HG03103 (cell line): Measurements from ENCODE around the gene CPEB1.
A peak's percentile ranks its signal among the peaks of the same experiment; 100 is the strongest.
"Not testable (repeated sequence)": the region's sequence is repeated elsewhere in the genome, so short reads cannot be mapped to it uniquely, and the experiment has no call there.

Experiments
- ATAC-seq: cut with Tn5 transposase; IDR thresholded peaks from one replicate; pipeline ENCODE4 v1.9.1; 2021; ENCODE audit warnings: low read depth; ENCODE audit not compliant: unreplicated experiment

The CPEB1 gene

GRCh38 chr15:82551646-82552247 lies 95.4 kb downstream of the CPEB1 start:
- no peak for ATAC-seq

GRCh38 chr15:82549199-82549665 lies 97.9 kb downstream of the CPEB1 start:
- no peak for ATAC-seq

- ATAC-seq, result no peak
These were observed 98.5 kb downstream of the CPEB1 start for GRCh38 chr15:82548700-82549099.

DNA sequence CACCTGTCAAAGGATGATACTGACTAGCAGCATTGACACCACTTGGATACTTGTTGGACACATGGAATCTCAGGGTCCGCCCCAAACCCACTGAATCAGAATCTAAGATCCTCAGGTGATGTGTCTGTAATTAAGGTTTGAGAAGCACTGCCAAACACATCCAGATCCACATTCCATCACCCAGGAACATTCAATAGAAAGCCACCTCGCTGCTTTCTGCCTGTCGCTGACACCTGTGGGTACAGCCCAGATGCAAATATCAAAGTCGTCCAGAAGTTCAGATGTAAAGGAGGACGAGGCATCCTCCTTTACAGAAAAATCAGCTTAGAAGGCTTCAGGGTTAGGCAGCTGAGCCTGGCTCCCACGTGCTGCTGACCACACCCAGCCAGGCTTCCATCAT lies 101.7 kb downstream of the CPEB1 start:
- ATAC-seq, result no peak

GRCh38 chr15:82545002-82545401 lies 102.2 kb downstream of the CPEB1 start:
- ATAC-seq, result no peak

DNA sequence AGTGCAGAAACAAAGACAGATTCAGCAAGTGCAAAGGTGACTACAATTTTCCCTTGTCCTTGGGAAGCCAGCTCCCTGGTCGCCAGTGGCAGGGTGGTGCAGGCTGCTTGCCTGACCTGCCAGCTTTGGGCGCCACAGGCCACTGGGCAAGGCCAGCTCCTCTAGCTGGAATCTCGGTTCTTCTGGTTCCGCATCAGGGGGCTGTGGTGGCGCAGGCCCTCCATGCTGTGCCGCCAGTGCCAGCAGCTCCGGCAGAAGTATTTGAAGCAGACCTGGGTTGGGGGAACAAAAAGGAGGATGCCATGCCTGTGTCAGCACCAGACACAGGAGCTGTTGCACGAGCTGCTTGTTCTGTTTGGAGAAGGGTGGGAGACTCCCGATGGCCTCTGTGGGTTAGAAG lies 102.7 kb downstream of the CPEB1 start:
- no peak for ATAC-seq

GRCh38 chr15:82543160-82543559 lies 104.0 kb downstream of the CPEB1 start:
- ATAC-seq, result no peak

DNA sequence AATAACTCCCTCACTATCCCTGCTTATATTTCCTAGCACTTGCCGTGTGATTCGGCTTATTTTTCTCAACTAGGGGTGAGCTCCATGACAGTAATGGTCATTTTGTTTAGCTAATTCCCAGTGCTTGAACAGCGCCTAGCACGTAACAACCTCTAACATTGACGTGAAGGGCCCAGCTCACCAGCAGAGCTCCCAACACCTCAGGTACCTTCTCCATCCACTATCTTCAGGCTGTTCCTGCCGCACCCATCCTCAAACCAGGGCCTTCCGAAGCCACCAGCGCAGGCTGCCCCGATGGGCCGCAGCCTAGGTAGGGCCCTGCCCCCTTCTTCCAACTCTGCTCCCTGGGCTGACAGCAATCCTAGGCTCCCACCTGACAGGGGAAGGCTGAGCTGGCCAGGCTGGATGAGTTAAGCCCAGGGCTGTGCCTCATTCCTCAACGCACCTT lies 106.2 kb downstream of the CPEB1 start:
- no peak for ATAC-seq

DNA sequence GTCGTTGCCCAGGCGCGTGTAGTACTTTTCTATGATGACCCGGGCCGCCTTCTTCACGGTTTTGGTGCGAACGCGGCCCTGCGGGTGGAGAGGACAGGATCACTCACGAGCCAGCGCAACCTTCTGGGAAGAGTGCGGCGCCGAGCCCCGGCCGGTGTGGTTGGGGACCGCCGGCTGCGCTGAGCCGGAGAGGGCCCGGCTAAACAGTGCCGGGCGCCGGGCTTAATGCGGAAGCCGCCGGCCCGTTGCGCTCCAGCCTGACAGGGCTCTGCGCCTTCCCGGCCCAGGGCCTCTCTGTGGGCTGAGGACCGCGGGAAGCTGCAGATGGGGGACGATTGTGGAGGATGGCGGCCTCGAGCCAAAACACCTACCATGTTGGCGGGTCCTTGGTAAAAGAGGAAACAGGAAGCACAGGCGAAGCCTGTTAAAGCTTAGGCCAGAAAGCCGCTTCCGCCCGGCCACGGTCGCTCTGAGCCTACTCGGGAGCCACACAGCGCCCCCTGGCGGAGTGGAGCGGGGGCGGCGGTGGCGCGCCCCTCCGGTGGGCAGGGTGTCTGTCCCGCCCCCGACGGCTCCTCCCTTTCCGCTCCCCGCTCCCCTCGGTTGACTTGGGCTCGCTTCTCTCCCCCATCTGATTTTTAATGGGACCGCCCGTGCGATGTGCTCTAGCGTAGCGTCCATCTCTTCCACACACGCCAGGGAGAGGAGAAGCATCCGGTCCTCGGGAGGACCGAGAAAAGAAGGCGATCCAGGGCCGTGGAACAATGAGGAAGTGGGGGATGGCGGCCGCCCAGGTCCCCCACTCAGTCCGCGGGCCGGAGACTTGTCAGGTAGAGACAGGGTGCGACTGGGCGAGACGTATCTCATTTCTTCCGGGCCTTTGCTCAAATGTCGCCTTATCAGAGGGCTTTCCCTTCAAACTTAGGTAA lies 106.8 kb downstream of the CPEB1 start, which contains the start of gene RPS17:
Gene RPS17 (minus strand): TSS at position 403 of the 929 bp plus-strand sequence. CDS start 29 bp downstream, at position 374.
- peak; percentile 93 for ATAC-seq

GRCh38 chr15:82539691-82540054 lies 107.5 kb downstream of the CPEB1 start:
- no peak for ATAC-seq

GRCh38 chr15:82538961-82539690 lies 108.0 kb downstream of the CPEB1 start:
- ATAC-seq, result no peak

DNA sequence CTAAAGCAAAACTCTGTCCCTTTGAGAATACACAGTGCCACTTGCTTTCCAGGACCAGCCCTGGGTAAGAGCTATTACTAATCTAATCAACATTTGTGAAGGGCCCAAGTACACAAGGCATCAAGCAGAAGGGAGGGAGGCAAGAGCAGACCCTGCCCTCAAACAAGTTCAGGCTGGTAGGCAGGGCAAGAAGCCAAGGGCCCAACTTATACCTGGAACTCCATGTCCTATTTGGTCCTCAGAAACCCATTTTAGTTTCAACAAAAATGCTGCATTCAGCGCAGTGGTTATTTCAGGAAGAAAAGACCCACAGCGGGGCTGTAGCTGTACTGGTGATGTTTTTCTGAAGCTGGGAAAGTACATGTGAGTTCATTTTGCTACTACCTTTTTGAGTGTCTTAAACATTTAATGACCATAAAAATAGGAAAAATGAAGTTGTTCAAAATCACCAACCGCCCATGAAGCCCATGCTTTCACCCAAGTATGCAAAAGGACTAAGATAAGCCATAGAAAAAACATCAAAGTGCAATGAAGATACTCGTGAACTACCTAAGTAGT lies 109.7 kb downstream of the CPEB1 start:
- no peak for ATAC-seq

DNA sequence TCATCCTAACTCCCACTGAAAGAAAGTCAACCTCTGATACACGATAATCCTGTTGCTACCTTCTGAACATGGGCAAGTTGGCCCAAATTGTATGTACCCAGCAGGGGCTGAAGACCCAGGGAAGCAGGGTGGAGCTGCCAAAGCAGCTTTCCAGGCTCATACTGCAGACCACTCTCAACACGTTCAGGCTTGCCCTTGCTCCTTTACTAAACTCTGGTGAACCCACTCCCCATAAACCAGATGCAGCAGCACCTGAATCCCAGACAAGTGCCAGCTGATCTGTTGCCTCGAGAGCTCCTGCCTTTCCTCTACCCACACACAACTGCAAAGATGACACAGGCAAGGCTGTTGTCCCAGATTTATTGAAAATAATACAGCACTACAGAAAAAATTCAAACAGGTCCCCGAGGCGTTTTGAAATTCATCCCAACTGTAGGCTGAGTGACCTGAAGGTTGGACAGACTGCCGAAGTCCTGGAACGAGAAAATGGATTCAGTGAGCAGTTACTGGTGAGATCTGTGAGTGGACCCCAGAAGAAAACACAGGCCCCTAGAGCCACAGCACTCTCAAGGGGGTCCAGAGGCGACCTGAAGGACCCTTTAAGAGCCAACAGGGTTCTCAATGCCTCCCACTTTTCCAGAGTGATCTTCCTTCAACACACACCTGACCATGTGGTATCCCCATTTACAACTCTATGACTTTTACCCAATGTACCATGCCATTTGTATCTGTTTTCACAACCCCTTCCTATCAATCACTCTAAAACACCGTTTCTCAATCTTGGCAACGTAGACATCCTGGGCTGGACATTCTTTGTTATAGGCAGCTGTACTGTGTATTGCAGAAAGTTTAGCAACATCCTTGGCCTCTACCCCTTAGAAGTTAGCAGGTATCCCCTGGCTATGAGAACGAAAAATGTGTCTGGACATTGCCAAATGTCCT lies 110.5 kb downstream of the CPEB1 start:
- no peak for ATAC-seq

DNA sequence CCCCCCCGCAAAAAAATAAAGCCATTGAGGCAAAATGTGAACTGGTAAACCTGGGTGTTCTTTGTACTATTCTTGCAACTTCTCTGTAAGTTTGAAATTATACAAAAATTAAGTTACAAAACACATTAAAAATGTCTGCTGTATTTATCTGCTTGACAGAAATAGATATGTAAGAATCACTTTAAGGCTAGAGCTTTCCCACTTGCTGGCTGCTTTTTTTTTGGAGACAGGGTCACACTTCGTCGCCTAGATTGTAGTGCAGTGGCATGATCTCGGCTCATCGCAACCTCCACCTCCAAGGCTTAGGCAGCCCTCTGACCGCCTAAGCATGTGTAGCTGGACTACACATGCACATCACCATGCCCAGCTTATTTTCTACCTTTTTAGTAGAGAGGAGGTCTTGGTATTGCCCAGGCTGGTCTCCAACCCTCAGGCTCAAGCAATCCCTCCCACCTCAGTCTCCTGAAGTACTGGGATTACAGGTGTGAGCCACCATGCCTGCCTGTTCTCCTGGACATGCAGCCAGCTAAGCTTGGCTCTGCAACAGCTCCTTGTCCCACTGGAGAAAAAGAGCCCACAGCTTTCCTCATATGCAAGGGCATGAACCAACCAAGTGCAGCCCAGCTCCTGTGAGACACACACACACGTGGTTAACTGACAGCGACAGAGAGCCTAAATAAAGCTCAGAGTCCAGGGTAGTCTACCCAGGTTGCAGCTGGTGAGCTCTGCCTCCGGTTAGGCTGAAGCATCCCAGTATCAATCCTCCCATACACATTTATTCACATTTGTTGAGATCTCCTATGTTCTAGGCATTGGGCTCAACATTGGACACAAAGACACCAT lies 111.4 kb downstream of the CPEB1 start:
- ATAC-seq, result no peak

DNA sequence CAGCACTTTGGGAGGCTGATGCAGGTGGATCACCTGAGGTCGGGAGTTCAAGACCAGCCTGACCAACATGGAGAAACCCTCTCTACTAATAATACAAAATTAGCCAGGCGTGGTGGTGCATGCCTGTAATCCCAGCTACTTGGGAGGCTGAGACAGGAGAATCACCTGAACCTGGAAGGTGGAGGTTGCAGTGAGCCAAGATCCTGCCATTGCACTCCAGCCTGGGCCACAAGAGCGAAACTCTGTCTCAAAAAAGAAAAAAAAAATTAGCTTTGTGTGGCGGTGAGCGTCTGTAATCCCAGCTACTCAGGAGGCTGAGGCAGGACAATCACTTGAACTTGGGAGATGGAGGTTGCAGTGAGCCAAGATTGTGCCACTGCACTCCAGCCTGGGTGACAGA lies 112.0 kb downstream of the CPEB1 start:
- not testable (repeated sequence) for ATAC-seq

DNA sequence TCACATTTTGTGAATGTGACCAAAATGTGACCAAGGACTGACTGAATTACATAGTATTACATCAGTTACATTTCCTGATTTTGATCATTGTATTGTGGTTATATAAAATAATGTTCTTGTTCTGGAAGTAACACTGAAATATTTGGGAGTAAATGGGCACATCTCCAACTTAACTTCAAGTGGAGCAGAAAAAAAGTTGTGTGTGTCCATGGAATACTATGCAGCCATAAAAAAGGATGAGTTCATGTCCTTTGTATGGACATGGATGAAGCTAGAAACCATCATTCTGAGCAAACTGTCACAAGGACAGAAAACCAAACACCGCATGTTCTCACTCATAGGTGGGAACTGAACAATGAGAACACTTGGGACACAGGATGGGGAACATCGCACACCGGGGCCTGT lies 112.7 kb downstream of the CPEB1 start:
- not testable (repeated sequence) for ATAC-seq

- ATAC-seq, result no peak
These were observed 113.4 kb downstream of the CPEB1 start for GRCh38 chr15:82533801-82534200.

GRCh38 chr15:82532991-82533481 lies 114.1 kb downstream of the CPEB1 start:
- no peak for ATAC-seq
